Ovary (tissue), 3 donors: Measurements from ENCODE around the gene RPLP2.

Source experiments
- EP300 ChIP-seq: sonication (generic); formaldehyde crosslinking; IDR thresholded peaks from one replicate; pipeline ENCODE4 v1.6.1; 2017; ENCODE audit warnings: antibody characterized with exemption
- POLR2A ChIP-seq: fragments of 450-650 bp; IDR thresholded peaks from one replicate; pipeline ENCODE4 v1.6.1; 2017; ENCODE audit warnings: antibody characterized with exemption, mild to moderate bottlenecking, moderate library complexity
- TF ChIP-seq, protein P1 (sequence below), 3 donors: fragments of 450-650 bp in 2 of 3; fragments of 200-600 bp in 1 of 3; IDR thresholded peaks; one replicate each; pipeline versions ENCODE4 v1.5.1 to v1.8.0; 2016 to 2022; ENCODE audit warnings: antibody characterized with exemption in 3 of 3, mild to moderate bottlenecking in 1 of 3
- donor health status: DM: no; HTN: no; CAD: no.

DNA sequence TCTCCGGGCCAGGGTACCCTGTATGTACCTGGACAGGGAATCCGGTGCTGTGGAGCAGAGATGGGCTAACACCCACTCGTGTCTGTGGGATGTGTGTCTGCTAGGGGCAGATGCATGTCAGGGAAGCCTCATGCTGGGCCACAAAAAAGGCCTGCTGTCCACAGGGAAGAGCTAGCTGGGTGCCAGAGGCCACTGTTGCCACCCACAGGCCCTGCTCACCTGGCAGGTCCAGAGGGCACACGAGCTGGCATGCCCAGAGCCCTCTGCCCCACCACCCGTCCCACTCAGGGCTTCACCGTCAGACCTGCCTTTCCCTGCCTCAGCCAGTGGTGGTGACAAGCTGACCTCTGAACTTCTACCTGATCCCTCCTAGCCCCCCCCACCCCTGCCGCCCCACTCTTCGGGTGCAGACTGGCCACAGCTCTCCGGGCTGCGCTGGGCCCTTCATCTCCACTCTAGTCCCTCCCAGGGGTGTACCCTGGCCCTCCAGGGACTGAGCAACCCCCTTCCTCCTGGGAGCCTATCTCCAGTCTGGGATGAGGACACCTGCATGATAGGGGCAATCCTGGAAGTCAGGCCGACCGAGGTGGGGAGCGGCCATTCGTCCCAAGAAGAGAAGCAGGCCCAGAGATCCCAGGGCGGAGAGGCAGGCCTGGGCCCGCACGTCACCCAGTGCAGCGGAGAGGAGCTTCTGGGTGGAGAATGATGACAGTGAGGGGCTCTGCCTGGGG is 13.0 kb upstream of the RPLP2 start:
- TF ChIP-seq, protein P1, sequence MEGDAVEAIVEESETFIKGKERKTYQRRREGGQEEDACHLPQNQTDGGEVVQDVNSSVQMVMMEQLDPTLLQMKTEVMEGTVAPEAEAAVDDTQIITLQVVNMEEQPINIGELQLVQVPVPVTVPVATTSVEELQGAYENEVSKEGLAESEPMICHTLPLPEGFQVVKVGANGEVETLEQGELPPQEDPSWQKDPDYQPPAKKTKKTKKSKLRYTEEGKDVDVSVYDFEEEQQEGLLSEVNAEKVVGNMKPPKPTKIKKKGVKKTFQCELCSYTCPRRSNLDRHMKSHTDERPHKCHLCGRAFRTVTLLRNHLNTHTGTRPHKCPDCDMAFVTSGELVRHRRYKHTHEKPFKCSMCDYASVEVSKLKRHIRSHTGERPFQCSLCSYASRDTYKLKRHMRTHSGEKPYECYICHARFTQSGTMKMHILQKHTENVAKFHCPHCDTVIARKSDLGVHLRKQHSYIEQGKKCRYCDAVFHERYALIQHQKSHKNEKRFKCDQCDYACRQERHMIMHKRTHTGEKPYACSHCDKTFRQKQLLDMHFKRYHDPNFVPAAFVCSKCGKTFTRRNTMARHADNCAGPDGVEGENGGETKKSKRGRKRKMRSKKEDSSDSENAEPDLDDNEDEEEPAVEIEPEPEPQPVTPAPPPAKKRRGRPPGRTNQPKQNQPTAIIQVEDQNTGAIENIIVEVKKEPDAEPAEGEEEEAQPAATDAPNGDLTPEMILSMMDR (IDR thresholded peaks at IDR 0.05): no peak
- TF ChIP-seq EP300 (no peak), POLR2A (peak; percentile 37)
